ENCODE data around the gene RRAGC.

DNA sequence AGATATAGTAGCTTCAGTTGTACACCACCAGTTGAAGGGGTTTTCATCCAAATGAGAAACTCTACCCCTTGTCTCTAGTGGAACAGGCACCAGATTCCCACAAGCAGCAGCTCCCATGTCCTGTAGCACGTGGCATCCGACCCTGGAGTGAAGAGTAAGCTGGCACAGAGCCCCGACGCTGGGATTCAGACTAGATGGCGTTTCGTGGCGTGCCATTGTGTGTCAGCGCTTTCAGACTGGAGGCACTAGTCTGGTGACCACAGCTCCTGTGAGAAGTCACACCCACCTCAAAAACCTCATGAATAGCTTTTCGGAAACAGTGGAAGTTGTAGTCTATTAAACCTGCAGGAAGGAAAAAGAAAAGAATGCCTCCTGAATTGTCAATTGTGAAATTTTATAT, 20.2 kb downstream of the RRAGC start:
- TF ChIP-seq, protein P1, sequence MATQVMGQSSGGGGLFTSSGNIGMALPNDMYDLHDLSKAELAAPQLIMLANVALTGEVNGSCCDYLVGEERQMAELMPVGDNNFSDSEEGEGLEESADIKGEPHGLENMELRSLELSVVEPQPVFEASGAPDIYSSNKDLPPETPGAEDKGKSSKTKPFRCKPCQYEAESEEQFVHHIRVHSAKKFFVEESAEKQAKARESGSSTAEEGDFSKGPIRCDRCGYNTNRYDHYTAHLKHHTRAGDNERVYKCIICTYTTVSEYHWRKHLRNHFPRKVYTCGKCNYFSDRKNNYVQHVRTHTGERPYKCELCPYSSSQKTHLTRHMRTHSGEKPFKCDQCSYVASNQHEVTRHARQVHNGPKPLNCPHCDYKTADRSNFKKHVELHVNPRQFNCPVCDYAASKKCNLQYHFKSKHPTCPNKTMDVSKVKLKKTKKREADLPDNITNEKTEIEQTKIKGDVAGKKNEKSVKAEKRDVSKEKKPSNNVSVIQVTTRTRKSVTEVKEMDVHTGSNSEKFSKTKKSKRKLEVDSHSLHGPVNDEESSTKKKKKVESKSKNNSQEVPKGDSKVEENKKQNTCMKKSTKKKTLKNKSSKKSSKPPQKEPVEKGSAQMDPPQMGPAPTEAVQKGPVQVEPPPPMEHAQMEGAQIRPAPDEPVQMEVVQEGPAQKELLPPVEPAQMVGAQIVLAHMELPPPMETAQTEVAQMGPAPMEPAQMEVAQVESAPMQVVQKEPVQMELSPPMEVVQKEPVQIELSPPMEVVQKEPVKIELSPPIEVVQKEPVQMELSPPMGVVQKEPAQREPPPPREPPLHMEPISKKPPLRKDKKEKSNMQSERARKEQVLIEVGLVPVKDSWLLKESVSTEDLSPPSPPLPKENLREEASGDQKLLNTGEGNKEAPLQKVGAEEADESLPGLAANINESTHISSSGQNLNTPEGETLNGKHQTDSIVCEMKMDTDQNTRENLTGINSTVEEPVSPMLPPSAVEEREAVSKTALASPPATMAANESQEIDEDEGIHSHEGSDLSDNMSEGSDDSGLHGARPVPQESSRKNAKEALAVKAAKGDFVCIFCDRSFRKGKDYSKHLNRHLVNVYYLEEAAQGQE (IDR thresholded peaks at IDR 0.05; ENCODE audit: insufficient replicate concordance, low read depth) = no peak
- TF ChIP-seq, protein P2, sequence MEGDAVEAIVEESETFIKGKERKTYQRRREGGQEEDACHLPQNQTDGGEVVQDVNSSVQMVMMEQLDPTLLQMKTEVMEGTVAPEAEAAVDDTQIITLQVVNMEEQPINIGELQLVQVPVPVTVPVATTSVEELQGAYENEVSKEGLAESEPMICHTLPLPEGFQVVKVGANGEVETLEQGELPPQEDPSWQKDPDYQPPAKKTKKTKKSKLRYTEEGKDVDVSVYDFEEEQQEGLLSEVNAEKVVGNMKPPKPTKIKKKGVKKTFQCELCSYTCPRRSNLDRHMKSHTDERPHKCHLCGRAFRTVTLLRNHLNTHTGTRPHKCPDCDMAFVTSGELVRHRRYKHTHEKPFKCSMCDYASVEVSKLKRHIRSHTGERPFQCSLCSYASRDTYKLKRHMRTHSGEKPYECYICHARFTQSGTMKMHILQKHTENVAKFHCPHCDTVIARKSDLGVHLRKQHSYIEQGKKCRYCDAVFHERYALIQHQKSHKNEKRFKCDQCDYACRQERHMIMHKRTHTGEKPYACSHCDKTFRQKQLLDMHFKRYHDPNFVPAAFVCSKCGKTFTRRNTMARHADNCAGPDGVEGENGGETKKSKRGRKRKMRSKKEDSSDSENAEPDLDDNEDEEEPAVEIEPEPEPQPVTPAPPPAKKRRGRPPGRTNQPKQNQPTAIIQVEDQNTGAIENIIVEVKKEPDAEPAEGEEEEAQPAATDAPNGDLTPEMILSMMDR (IDR thresholded peaks at IDR 0.05; ENCODE audit: insufficient read depth, low read length) = no peak
